GM12878 (cell line): ENCODE data around the gene COG1. TPM values are rescaled to one million over a fixed set of nuclear protein-coding genes. Genes with fewer than 3 reads are reported as not detected.
A peak's percentile ranks its signal among the peaks of the same experiment; 100 is the strongest.

Source experiments
- ATF7 ChIP-seq: fragments of 450-650 bp; IDR thresholded peaks from 2 replicates; pipeline ENCODE4 v1.6.1; 2016; ENCODE audit warnings: low read depth, mild to moderate bottlenecking
- BHLHE40 ChIP-seq, 2 experiments: fragments of 450-650 bp in 1 of 2; IDR thresholded peaks; 2 replicates each; pipeline ENCODE4 v1.6.1; 2011 to 2017; ENCODE audit warnings: low read depth in 2 of 2, borderline replicate concordance in 1 of 2, improper control_type of control experiment in 1 of 2, low read length in 1 of 2, mild to moderate bottlenecking in 1 of 2
- EED ChIP-seq: sonication (generic); IDR thresholded peaks from 2 replicates; pipeline ENCODE4 v1.6.1; 2016; ENCODE audit warnings: antibody characterized with exemption, low read depth
- FOXK2 ChIP-seq: fragments of 450-650 bp; IDR thresholded peaks from 2 replicates; pipeline ENCODE4 v1.6.1; 2017; ENCODE audit warnings: mild to moderate bottlenecking, moderate library complexity
- NBN ChIP-seq: fragments of 450-650 bp; IDR thresholded peaks from 2 replicates; pipeline ENCODE4 v1.6.1; 2016
- NFYB ChIP-seq: IDR thresholded peaks from 2 replicates; pipeline ENCODE4 v1.6.1; 2011; ENCODE audit warnings: low read depth, mild to moderate bottlenecking, low read length, improper control_type of control experiment, moderate library complexity; ENCODE audit not compliant: insufficient read depth
- NKRF ChIP-seq: fragments of 450-650 bp; conservative IDR thresholded peaks from 2 replicates; pipeline ENCODE4 v1.6.1; 2017; ENCODE audit warnings: mild to moderate bottlenecking, moderate library complexity
- POLR2AphosphoS5 ChIP-seq: IDR thresholded peaks from 2 replicates; pipeline ENCODE4 v1.6.1; 2011; ENCODE audit warnings: mild to moderate bottlenecking, low read length, inconsistent platforms
- RAD21 ChIP-seq: IDR thresholded peaks from 2 replicates; pipeline ENCODE4 v1.6.1; 2011; ENCODE audit warnings: mild to moderate bottlenecking, low read depth, low read length, moderate library complexity; ENCODE audit not compliant: insufficient read depth
- RELB ChIP-seq: fragments of 450-650 bp; IDR thresholded peaks from 2 replicates; pipeline ENCODE4 v1.6.1; 2017; ENCODE audit warnings: low read depth, mild to moderate bottlenecking, moderate library complexity
- REST ChIP-seq: IDR thresholded peaks from 2 replicates; pipeline ENCODE4 v1.6.1; 2012; ENCODE audit warnings: mild to moderate bottlenecking, low read depth, low read length
- SKIL ChIP-seq: fragments of 450-650 bp; IDR thresholded peaks from 2 replicates; pipeline ENCODE4 v1.6.1; 2017; ENCODE audit warnings: mild to moderate bottlenecking, low read depth, inconsistent platforms; ENCODE audit not compliant: poor library complexity, severe bottlenecking
- SPI1 ChIP-seq: IDR thresholded peaks from 2 replicates; pipeline ENCODE4 v1.6.1; 2011; ENCODE audit warnings: low read depth, mild to moderate bottlenecking, low read length, moderate library complexity, borderline replicate concordance; ENCODE audit not compliant: insufficient read depth
- TCF12 ChIP-seq: IDR thresholded peaks from 2 replicates; pipeline ENCODE4 v1.6.1; 2011; ENCODE audit warnings: low read depth, mild to moderate bottlenecking, low read length
- USF2 ChIP-seq: IDR thresholded peaks from 2 replicates; pipeline ENCODE4 v1.6.1; 2011; ENCODE audit warnings: low read depth, low read length, improper control_type of control experiment, borderline replicate concordance
- ZNF384 ChIP-seq: IDR thresholded peaks from 2 replicates; pipeline ENCODE4 v1.6.1; 2012; ENCODE audit warnings: low read depth, mild to moderate bottlenecking, low read length, improper control_type of control experiment, borderline replicate concordance
- polyA plus RNA-seq, 11 experiments: library from polyadenylated mRNA; depleted of rRNA in 4 of 11; unstranded in 6 of 11; stranded (reverse) in 5 of 11; fragments of >200 nt; fragmentation: Nextera tagmentation in 4 of 11; fragmentation: Illumina TruSeq in 1 of 11; extraction: Ambion mirVana in 4 of 11; extraction: Trizol in 1 of 11; gene quantifications; 1 replicate in 1 of 11; 2 replicates in 10 of 11; pipeline versions ENCODE4 v1.2.1 to v1.2.3, GENCODE V29; 2011 to 2016; ENCODE audit warnings: inconsistent platforms in 2 of 11, missing spikeins in 2 of 11, low read depth in 1 of 11
- total RNA-seq, 4 experiments: library from RNA; depleted of rRNA in 3 of 4; stranded (reverse); fragments of >200 nt in 3 of 4; fragmentation: Illumina TruSeq in 1 of 4; extraction: Trizol in 1 of 4; gene quantifications; 2 replicates each; pipeline versions ENCODE4 v1.2.1 to v1.2.3, GENCODE V29; 2013 to 2021

Gene COG1
- total and polyA plus RNA-seq, 10 of the 15 experiments (the other 5 are each of a cell fraction or from before 2014, with no cell fraction given), result 10.5 to 24.1 (median 18.1) TPM

- no peak for TF ChIP-seq ATF7
- peak; percentile 69; the same call in 1 of the 2 replicates for TF ChIP-seq EED
- TF ChIP-seq RELB, result peak; percentile 87; the same call in 1 of the 2 replicates
- TF ChIP-seq TCF12, result peak; percentile 48; the same call in 1 of the 2 replicates
- TF ChIP-seq SPI1, result no peak
- TF ChIP-seq NFYB, result no peak
- TF ChIP-seq ZNF384, result no peak
- TF ChIP-seq NBN, result 0 out of 2 replicates have a peak, but pooled peaks have one; percentile 28
- TF ChIP-seq NKRF, result peak; percentile 24; the same call in 1 of the 2 replicates
- peak; percentile 31 for TF ChIP-seq SKIL
- TF ChIP-seq USF2, result no peak
- no peak for TF ChIP-seq BHLHE40 (IDR thresholded peaks at IDR 0.05; ENCODE audit: borderline replicate concordance in 1 of 2, low read depth in 2 of 2, low read length in 1 of 2)
- TF ChIP-seq REST, result no peak
- no peak for TF ChIP-seq RAD21
- peak; percentile 87 for TF ChIP-seq POLR2AphosphoS5
- no peak for TF ChIP-seq FOXK2
These were observed 25.9 kb upstream of the COG1 start (continued) for GRCh38 chr17:73166731-73167581.
